ENCODE results near the gene SPATA31A7.
"Not testable (repeated sequence)": the region's sequence is repeated elsewhere in the genome, so short reads cannot be mapped to it uniquely, and the experiment has no call there.

Gene SPATA31A7

GRCh38 chr9:61189736-61190135, at the start of gene SPATA31A7:
Gene SPATA31A7, plus strand, starts transcription at chr9:61190036. Its CDS starts 29 bp downstream, at chr9:61190065.
- not testable (repeated sequence) for DNase-seq

DNA sequence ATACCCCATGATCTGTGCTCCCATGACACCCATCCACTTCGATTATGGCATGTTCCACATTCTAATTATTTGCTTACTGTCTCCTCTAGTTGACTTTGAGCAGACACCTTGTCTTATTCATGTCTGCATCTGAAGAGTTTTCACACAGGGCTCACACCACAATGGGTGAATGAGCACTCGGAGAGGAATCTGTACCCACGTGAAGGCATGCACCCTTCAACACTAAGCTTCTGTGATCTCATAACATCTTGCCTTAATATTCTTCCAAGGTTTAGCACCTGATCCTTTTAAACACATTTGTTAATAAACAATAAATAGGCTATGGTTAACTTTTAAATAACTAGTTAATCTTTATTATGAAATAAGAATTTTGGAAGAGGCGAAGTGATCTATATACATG, 36.6 kb downstream of the SPATA31A7 start:
- not testable (repeated sequence) for DNase-seq
